Esophagus squamous epithelium (tissue), 5 donors: ENCODE data around the gene LSM3. TPM values are rescaled to one million over a fixed set of nuclear protein-coding genes. Genes with fewer than 3 reads are reported as not detected.

Source experiments
- DNase-seq: peaks from one replicate; lab custom pipeline; 2025; lab: John Stamatoyannopoulos, UW
- H3K27ac ChIP-seq, 4 donors: fragments of 200-600 bp; sonication (generic); one replicate each; pipeline ENCODE4 v1.5.1; 2016 to 2019; ENCODE audit warnings: mild to moderate bottlenecking in 1 of 4
- H3K27me3 ChIP-seq, 4 donors: fragments of 200-600 bp; sonication (generic); 1 replicate in 3 of 4; 2 replicates in 1 of 4; pipeline versions ENCODE4 v1.5.1 to v1.6.0; 2017 to 2021; ENCODE audit warnings: antibody characterized with exemption in 1 of 4
- H3K36me3 ChIP-seq, 3 donors: fragments of 200-600 bp; sonication (generic); one replicate each; pipeline ENCODE4 v1.5.1; 2016 to 2019
- H3K4me1 ChIP-seq, 3 donors: fragments of 200-600 bp; sonication (generic); one replicate each; pipeline ENCODE4 v1.5.1; 2017 to 2019
- H3K4me3 ChIP-seq, 4 donors: fragments of 200-600 bp; sonication (generic); 1 replicate in 3 of 4; 2 replicates in 1 of 4; pipeline ENCODE4 v1.5.1; 2016 to 2019; ENCODE audit warnings: mild to moderate bottlenecking in 2 of 4, moderate library complexity in 1 of 4
- H3K9me3 ChIP-seq, 3 donors: fragments of 200-600 bp; sonication (generic); one replicate each; pipeline ENCODE4 v1.5.1; 2016 to 2019
- CTCF ChIP-seq, 6 experiments: fragments of 450-650 bp in 4 of 6; fragments of 200-600 bp in 2 of 6; sonication (generic) in 2 of 6; IDR thresholded peaks; one replicate each; pipeline ENCODE4 v1.5.1; 2016 to 2019; ENCODE audit warnings: antibody characterized with exemption in 6 of 6, mild to moderate bottlenecking in 4 of 6, moderate library complexity in 4 of 6
- POLR2A ChIP-seq, 4 donors: fragments of 450-650 bp; IDR thresholded peaks; one replicate each; pipeline ENCODE4 v1.6.1; 2017; ENCODE audit warnings: antibody characterized with exemption in 4 of 4, mild to moderate bottlenecking in 4 of 4, moderate library complexity in 3 of 4
- WGBS, 2 donors: methylation state at CpG; one replicate each; pipeline ENCODE4 v1.1.5; 2018; 5-methylcytosine and 5-hydroxymethylcytosine counted together
- intact Hi-C: fragments of 100-400 bp; cut with DNase I; formaldehyde crosslinking; loops from one replicate; pipeline ENCODE4 v1.15.0; 2022
- total RNA-seq, 4 donors: library from RNA; depleted of rRNA; stranded (reverse); fragments of >200 nt; gene quantifications; one replicate each; pipeline ENCODE4 v1.1.0, GENCODE V29; 2016
- donor health status: DM: yes; HTN: yes; CAD: no.

The LSM3 gene
- total RNA-seq, 4 donors from 2014 or later, result 6.3 to 21.5 (median 13.7) TPM

- H3K36me3 ChIP-seq, result no peaks in the 10 kb centered on the region
- no peak overlapping the region for H3K27ac ChIP-seq
- intact Hi-C loops, result no loop called here
- H3K27me3 ChIP-seq, result no peaks in the 10 kb centered on the region
- TF ChIP-seq POLR2A (IDR thresholded peaks at IDR 0.05) (no peak), CTCF (IDR thresholded peaks at IDR 0.05) (no peak)
- H3K4me1 ChIP-seq, result peaks cover 0 to 13% (median 10%) of the 10 kb centered on the region in 3 donors
- DNase-seq, result no peak
- no peak overlapping the region for H3K4me3 ChIP-seq
- no peaks in the 10 kb centered on the region for H3K9me3 ChIP-seq
- WGBS, 2 donors, result 57 to 61% methylated on average over 4 of the region's 4 CpGs
These were observed 32.4 kb downstream of the LSM3 start for GRCh38 chr3:14210843-14211594.

- no peak for TF ChIP-seq POLR2A (IDR thresholded peaks at IDR 0.05)
- no peak for TF ChIP-seq CTCF (IDR thresholded peaks at IDR 0.05)
- Histone ChIP-seq H3K27me3 (no peaks in the 10 kb centered on the region), H3K36me3 (no peaks in the 10 kb centered on the region), H3K9me3 (no peaks in the 10 kb centered on the region), H3K4me1 (peaks cover 0 to 13% (median 10%) of the 10 kb centered on the region in 3 donors), H3K27ac (no peak overlapping the region), H3K4me3 (no peak overlapping the region)
- intact Hi-C loops, result no loop called here
- 58 to 84% methylated on average over 4 of the region's 4 CpGs for whole genome bisulfite sequencing, 2 donors
- DNase-seq, result no peak
These were observed 33.0 kb downstream of the LSM3 start for GRCh38 chr3:14211621-14212020.

GRCh38 chr3:14212032-14212431 lies 33.4 kb downstream of the LSM3 start:
- no peaks in the 10 kb centered on the region for H3K36me3 ChIP-seq
- no peak overlapping the region for H3K27ac ChIP-seq
- no peaks in the 10 kb centered on the region for H3K27me3 ChIP-seq
- H3K4me3 ChIP-seq, result no peak overlapping the region
- 82 to 90% methylated on average over 3 of the region's 3 CpGs for WGBS, 2 donors
- TF ChIP-seq CTCF (IDR thresholded peaks at IDR 0.05), result no peak
- intact Hi-C loops, result no loop called here
- DNase-seq, result no peak
- H3K4me1 ChIP-seq, result peaks cover 0 to 13% (median 10%) of the 10 kb centered on the region in 3 donors
- no peaks in the 10 kb centered on the region for H3K9me3 ChIP-seq

- H3K4me1 ChIP-seq, result peaks cover 0 to 13% (median 10%) of the 10 kb centered on the region in 3 donors
- 81 to 85% methylated on average over 4 to 7 of the region's 7 CpGs for WGBS, 2 donors
- TF ChIP-seq POLR2A (IDR thresholded peaks at IDR 0.05), result no peak
- TF ChIP-seq CTCF (IDR thresholded peaks at IDR 0.05), result no peak
- H3K27ac ChIP-seq, result no peak overlapping the region
- no peaks in the 10 kb centered on the region for H3K36me3 ChIP-seq
- H3K9me3 ChIP-seq, result no peaks in the 10 kb centered on the region
- DNase-seq, result no peak
- no peak overlapping the region for H3K4me3 ChIP-seq
- H3K27me3 ChIP-seq, result no peaks in the 10 kb centered on the region
- intact Hi-C loops, result no loop called here
These were observed 34.6 kb downstream of the LSM3 start for GRCh38 chr3:14213066-14213774.

- Histone ChIP-seq H3K27ac (no peak overlapping the region), H3K27me3 (no peaks in the 10 kb centered on the region), H3K9me3 (no peaks in the 10 kb centered on the region), H3K4me1 (peaks cover 0 to 13% (median 6%) of the 10 kb centered on the region in 3 donors), H3K36me3 (no peaks in the 10 kb centered on the region), H3K4me3 (no peak overlapping the region)
- WGBS, 2 donors, result 89 to 96% methylated on average over 4 of the region's 4 CpGs
- no peak for DNase-seq
- intact Hi-C loops, result no loop called here
- TF ChIP-seq POLR2A (IDR thresholded peaks at IDR 0.05) (no peak), CTCF (IDR thresholded peaks at IDR 0.05) (no peak)
These were observed 36.1 kb downstream of the LSM3 start for GRCh38 chr3:14214764-14215163.
